OCI-M2 (cell line): ENCODE measurements around the gene POLD4.

Experiments used
- DNase-seq: peaks from one replicate; lab custom pipeline; 2025; ENCODE audit not compliant: unreplicated experiment; lab: John Stamatoyannopoulos, UW

Gene POLD4

DNA sequence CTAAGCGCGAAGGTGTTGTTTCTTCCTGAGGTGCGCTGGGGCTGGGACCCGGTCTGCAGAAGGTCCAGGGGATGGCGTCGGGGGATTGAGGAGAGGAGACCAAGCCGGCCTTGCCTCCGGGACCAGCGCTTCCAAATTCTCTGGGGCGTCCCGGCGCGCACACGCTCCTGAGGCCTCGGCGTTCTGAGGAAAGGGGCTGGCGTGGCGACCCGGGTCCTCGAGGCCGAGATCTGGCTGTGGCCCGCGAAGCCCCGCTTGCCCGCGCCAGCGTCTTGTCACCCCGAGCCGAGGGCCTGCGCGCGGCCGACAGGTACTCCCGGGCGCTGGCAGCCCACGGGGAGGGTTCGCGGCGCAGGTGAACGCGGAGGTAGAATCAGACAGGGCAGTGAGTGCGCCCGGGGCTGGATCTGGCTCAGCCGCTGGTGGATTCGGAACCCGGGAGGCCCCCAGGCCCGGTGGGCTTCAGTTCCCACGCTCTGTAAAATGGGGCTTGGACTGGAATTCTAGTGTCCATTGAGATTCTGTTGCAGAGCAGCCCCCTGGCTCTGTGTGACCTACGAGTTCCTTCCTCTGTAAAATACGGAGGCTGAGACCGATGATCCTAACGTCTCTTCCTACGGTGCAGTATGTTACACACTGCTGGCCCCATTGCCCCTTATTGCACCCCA is 35.3 kb downstream of the POLD4 start:
- DNase-seq = no peak

DNA sequence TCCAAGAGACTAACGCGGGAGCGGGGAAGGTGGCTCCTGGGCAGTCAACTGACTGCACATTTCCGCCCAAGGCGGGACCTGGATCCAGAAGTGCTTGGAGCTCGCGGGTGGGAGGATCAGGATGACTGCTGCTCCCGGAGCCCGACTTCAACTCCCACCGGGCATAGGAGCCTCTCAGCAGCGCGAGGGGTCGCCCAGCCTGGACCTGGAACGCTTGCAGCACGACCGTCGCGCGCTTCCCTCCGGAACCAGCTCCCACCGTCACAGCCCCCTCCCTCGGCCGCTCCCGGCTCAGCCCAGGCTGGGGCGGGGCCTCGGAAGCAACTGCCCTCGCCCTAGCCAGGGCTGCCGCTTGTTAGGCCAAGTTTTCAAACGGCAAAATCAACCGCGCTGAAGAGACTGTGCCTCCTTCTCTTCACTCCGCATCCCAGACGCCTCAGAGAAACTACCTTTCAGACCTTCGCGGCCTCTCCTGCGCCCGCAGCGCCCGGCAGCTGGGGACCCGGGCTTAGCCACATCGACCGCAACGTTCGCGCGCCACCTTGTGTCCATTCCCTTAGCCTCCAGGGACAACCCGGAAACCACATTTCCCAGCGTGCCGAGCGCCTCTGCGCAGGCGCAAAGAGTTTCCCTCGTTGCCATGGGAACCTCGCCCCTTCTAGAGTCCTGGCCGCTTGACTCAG is 36.0 kb downstream of the POLD4 start:
- DNase-seq = peak; percentile 82

GRCh38 chr11:67316882-67317204 is 36.5 kb downstream of the POLD4 start:
- DNase-seq = no peak

DNA sequence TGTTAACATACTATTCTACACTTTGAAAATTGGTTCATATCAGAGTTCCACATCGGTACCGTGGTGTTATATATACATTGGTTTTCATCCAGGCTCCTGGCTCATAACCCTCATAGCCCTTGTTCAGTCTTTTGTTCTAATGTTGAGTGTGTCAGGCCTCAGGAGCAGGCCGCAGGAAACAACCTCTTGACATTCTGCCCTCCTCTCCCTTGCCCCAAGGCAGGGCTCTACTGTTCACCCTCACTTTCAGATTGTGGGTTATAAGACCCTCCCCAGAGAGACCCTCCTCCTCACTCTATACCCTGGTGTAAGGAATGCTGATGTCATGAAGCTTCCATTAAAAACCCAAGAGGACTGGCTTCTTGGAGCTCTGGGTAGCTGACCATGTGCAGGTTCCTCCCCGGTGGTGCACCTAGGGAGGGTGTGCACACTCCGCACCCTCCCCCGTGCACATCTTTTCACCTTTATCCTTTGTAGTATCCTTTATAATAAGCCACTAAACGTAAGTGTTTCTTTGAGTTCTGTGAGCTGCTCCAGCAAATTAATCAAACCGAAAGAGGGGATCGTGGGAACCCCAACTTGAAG is 37.9 kb downstream of the POLD4 start:
- no peak for DNase-seq

DNA sequence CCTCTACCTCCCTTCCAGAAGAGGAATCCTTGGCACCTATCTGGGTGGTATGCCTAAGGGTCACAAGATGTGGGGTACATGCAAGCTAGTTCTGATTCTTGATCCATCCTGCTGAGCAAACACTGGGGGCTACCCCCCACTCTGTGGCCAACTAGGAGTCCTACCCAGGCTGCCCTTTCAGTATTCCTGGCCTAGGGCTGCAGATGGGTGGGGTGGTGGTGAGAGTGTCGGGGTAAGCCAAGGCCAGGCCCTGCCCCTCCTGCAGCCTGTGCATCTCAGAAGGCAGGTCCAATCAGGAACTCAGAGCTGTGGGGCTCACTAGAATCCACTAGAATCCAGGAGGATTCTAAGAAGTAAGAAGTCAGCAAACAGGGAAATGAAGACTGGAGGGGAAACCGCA is 39.1 kb downstream of the POLD4 start:
- no peak for DNase-seq

DNA sequence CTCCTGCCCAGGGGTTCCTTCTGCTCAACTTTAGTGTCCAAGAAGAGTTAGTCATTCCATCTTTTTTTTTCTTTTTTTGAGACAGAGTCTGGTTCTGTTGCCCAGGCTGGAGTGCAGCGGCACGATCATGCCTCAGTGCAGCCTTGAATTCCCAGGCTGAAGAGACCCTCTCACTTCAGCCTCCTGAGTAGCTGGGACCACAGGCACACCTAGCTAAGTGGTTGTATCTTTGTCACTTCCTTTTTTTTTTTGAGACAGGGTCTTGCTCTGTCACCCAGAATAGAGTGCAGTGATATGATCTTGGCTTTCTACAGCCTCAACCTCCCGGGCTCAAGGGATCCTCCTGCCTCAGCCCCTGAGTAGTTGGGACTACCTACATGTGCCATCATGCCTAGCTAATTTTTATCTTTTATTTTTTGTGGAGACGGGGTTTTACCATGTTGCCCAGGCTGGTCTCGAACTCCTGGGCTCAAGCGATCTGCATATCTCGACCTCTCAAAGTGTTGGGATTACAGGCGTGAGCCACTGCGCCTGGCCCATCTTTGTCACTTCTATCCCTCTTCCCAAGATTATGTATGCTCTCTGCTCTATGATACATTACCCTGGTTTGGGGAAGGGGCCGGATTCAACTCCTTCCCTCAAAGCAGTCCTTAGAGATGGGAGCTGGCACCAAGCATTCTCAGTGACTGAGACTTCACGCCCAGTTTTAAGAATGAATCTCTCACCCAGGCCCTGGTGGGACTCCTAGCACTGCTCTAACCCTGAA is 40.0 kb downstream of the POLD4 start:
- no peak for DNase-seq

- no peak for DNase-seq
Observed at GRCh38 chr11:67312187-67313021, 40.9 kb downstream of the POLD4 start.

GRCh38 chr11:67311556-67312082 is 41.7 kb downstream of the POLD4 start:
- DNase-seq = no peak

GRCh38 chr11:67311051-67311555 is 42.2 kb downstream of the POLD4 start:
- no peak for DNase-seq

- DNase-seq = no peak
Observed at GRCh38 chr11:67310246-67311050, 42.9 kb downstream of the POLD4 start.

DNA sequence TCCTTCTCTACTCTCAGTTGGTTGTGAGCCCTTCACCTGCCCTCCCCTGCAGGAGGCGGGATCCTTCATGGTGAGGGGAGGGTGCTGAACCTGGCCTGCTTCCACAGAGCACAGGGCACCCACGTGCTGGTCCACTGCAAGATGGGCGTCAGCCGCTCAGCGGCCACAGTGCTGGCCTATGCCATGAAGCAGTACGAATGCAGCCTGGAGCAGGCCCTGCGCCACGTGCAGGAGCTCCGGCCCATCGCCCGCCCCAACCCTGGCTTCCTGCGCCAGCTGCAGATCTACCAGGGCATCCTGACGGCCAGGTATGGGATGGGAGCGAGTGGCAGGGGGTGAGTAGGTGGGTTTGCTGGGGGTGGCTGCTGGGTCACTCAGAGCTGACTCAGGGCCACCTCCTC is 43.7 kb downstream of the POLD4 start:
- DNase-seq = no peak

- no peak for DNase-seq
Observed at GRCh38 chr11:67309166-67309565, 44.2 kb downstream of the POLD4 start.

DNA sequence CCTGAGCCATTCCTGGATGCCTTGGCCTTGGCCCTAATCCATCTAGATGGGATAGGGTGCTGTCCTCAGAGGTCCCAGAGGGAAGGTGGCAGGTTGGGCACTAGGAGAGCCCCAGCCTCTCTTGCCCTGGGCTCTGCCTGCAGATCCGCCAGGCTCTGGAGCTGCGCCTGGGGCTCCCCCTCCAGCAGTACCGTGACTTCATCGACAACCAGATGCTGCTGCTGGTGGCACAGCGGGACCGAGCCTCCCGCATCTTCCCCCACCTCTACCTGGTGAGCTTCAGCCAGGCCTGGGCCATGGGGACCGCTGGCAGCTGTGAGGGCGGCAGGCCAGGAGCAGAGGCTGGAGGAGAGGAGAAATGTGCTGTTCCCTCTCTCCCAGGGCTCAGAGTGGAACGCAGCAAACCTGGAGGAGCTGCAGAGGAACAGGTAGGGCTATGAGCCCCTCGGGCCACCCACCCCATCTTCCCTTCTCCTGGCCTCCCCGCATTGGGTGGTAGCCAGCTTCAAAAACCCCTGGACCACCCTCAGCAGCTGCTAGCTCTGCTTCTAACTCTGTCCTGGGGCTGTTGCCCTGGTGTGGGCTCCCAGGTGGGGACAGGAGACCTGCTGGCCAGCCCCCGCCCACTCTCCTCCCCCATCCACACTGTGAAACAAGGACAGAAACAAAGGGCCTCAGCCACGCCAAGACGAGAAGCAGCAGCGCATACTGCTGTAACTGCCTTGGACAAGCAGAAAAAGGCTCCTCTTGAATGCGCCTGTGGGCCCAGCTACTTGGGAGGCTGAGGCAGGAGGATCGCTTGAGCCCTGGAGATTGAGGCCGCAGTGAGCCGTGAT is 45.1 kb downstream of the POLD4 start:
- DNase-seq = no peak

- no peak for DNase-seq
Observed at GRCh38 chr11:67307545-67308001, 45.8 kb downstream of the POLD4 start.

- no peak for DNase-seq
Observed at GRCh38 chr11:67306769-67307544, 46.4 kb downstream of the POLD4 start.

DNA sequence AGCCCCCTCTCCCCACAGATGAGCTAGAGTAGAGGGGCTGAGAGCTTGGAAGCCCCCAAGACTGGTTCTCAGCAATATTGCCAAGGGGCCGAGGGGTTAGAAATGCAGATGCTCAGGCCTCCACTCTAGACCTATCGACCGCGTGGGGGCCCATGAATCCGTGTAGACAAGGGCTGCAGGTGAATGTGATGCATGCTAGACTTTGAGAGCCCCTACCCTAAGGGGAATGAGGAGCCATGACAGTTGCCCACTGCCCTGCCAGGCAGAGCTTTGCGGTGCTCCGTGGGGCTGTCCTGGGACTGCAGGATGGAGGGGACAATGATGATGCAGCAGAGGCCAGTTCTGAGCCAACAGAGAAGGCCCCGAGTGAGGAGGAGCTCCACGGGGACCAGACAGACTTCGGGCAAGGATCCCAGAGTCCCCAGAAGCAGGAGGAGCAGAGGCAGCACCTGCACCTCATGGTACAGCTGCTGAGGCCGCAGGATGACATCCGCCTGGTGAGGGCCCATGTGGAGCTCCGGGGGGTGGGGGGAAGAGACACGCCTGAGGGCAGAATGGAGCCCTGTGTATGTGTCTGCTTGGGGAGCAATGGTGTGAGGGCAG is 48.7 kb downstream of the POLD4 start:
- no peak for DNase-seq

DNA sequence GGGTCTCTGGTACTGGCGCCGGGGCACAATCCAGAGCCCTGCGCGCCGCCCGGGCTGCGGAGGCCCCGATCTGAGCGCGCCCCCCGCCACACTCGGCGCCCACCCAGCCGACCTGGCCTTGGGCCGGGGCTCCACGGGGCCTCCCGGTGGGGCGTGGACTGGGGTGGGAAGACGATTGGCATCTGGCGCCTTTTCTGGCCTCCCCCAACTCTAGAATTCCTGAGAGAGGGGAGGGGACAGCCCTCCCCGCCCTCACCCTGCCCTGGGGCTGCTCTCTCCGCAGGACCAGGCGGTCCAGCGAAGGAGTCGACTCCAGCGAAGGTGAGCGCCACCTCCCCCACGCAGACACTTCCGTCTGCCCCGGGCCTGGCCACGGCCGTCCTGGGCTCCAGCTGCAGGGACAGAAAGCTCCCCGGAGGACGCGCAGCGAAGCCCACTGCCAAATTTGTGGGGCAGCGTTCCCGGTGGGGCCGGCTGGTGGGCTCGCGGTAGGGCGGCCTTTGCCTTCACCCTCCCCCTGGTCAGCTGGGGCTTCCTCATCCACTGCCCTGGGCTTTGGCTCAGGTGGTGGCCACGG is 49.4 kb downstream of the POLD4 start:
- DNase-seq = no peak
